CD4-positive, alpha-beta memory T cell (primary cell): Measurements from ENCODE around the gene RNF157. TPM values are rescaled to one million over a fixed set of nuclear protein-coding genes. Genes with fewer than 3 reads are reported as not detected.
"Not testable (repeated sequence)": the region's sequence is repeated elsewhere in the genome, so short reads cannot be mapped to it uniquely, and the experiment has no call there.

Experiments
- CTCF ChIA-PET: fragments of 350-600 bp; sonication (Branson Sonifier 250); formaldehyde crosslinking; loops from one replicate; lab custom pipeline; 2021; ENCODE audit warnings: inconsistent platforms; ENCODE audit not compliant: partially characterized antibody; lab: Charles Lee
- POLR2A ChIA-PET: fragments of 350-600 bp; sonication (Branson Sonifier 250); formaldehyde crosslinking; loops from one replicate; lab custom pipeline; 2021; ENCODE audit not compliant: partially characterized antibody; lab: Charles Lee
- DNase-seq, 5 donors: peaks; one replicate each; pipeline versions ENCODE4 v3.0.0 to v3.0.0-alpha.2; 2020 to 2022; ENCODE audit warnings: mixed read lengths in 1 of 5
- H3K27ac ChIP-seq: one replicate; pipeline ENCODE4 v1.7.0; 2013; ENCODE audit warnings: low read depth, low read length
- H3K27me3 ChIP-seq: 2 replicates; pipeline ENCODE4 v1.7.0; 2013; ENCODE audit warnings: mild to moderate bottlenecking, low read length, moderate library complexity; ENCODE audit not compliant: insufficient read depth
- H3K36me3 ChIP-seq: 2 replicates; pipeline ENCODE4 v1.7.0; 2013; ENCODE audit warnings: mild to moderate bottlenecking, low read length, moderate library complexity; ENCODE audit not compliant: insufficient read depth
- H3K4me1 ChIP-seq: 2 replicates; pipeline ENCODE4 v1.7.0; 2013; ENCODE audit warnings: mild to moderate bottlenecking, low read length, moderate library complexity; ENCODE audit not compliant: insufficient read depth
- H3K4me3 ChIP-seq, 2 donors: one replicate each; pipeline ENCODE4 v1.7.0; 2013; ENCODE audit warnings: low read length in 2 of 2, mild to moderate bottlenecking in 1 of 2
- H3K9me3 ChIP-seq, 2 donors: one replicate each; pipeline ENCODE4 v1.7.0; 2013; ENCODE audit warnings: low read length in 2 of 2, control low read depth in 1 of 2; ENCODE audit not compliant: control insufficient read depth in 1 of 2
- H3K27ac Mint-ChIP-seq, 7 donors: one replicate each; pipeline ENCODE4 v1.8.0; 2020 to 2021; ENCODE audit warnings: mixed read lengths in 7 of 7, mild to moderate bottlenecking in 6 of 7, inconsistent platforms in 3 of 7, moderate library complexity in 3 of 7
- H3K27me3 Mint-ChIP-seq, 2 donors: one replicate each; pipeline ENCODE4 v1.8.0; 2020 to 2021; ENCODE audit warnings: mixed read lengths in 2 of 2
- H3K36me3 Mint-ChIP-seq, 2 donors: one replicate each; pipeline ENCODE4 v1.8.0; 2020 to 2021; ENCODE audit warnings: mixed read lengths in 2 of 2, inconsistent platforms in 1 of 2, mild to moderate bottlenecking in 1 of 2
- H3K4me1 Mint-ChIP-seq, 4 donors: one replicate each; pipeline ENCODE4 v1.8.0; 2020 to 2021; ENCODE audit warnings: mixed read lengths in 4 of 4, mild to moderate bottlenecking in 1 of 4
- H3K4me3 Mint-ChIP-seq, 8 donors: one replicate each; pipeline ENCODE4 v1.8.0; 2020 to 2021; ENCODE audit warnings: mixed read lengths in 8 of 8, mild to moderate bottlenecking in 7 of 8, moderate library complexity in 6 of 8, inconsistent platforms in 3 of 8
- H3K9me3 Mint-ChIP-seq, 8 donors: one replicate each; pipeline ENCODE4 v1.8.0; 2020 to 2021; ENCODE audit warnings: mixed read lengths in 8 of 8, mild to moderate bottlenecking in 5 of 8, inconsistent platforms in 3 of 8, moderate library complexity in 1 of 8
- intact Hi-C: fragments of 100-400 bp; cut with micrococcal nuclease; formaldehyde crosslinking; loops from one replicate; pipeline ENCODE4 v1.15.1; 2023
- polyA plus RNA-seq, 2 donors: library from polyadenylated mRNA; unstranded; fragments of 300-500 nt; fragmentation: Illumina TruSeq; gene quantifications; one replicate each; pipeline ENCODE4 v1.2.3, GENCODE V29; 2021
- total RNA-seq, 2 experiments: library from RNA; stranded (reverse); gene quantifications; one replicate each; pipeline ENCODE4 v1.2.3, GENCODE V29; 2021

The RNF157 gene
- total and polyA plus RNA-seq, 4 experiments from 2014 or later: 4.0 to 22.5 (median 20.0) TPM

- peaks cover 57% of the 10 kb centered on the region for H3K4me1 ChIP-seq
- peaks cover 26 to 59% (median 45%) of the 10 kb centered on the region in 4 donors for H3K4me1 Mint-ChIP-seq
- DNase-seq: no peak
Measured at GRCh38 chr17:76254275-76254674, 14.0 kb upstream of the RNF157 start.

GRCh38 chr17:76253841-76254240 is 13.5 kb upstream of the RNF157 start:
- no peak overlapping the region for H3K4me3 ChIP-seq
- ChIA-PET POLR2A (interaction anchor here (1.1 to 19.8 kb wide), 2 partner anchors 14 to 150 kb away, joined by 3 to 620 read pairs; partner anchors contain the start of genes EXOC7 and UBALD2), CTCF (interaction anchor here (1.1 to 4.9 kb wide), 6 partner anchors 9 to 74 kb away, joined by 3 to 27 read pairs (median 6); partner anchors contain the start of gene UBALD2)
- Mint-ChIP-seq H3K27ac (peak overlapping the region; percentile 16 to 88 (median 77)), H3K4me3 (peak overlapping the region in 1 of 8 donors; percentile 50), H3K9me3 (peaks cover 0 to 4% (median under 1%) of the 10 kb centered on the region in 8 donors), H3K4me1 (peaks cover 26 to 59% (median 45%) of the 10 kb centered on the region in 4 donors), H3K36me3 (no peaks in the 10 kb centered on the region), H3K27me3 (no peaks in the 10 kb centered on the region)
- no peaks in the 10 kb centered on the region for H3K9me3 ChIP-seq
- intact Hi-C loops: no loop called here
- H3K27ac ChIP-seq: no peak overlapping the region
- no peaks in the 10 kb centered on the region for H3K27me3 ChIP-seq
- peaks cover 57% of the 10 kb centered on the region for H3K4me1 ChIP-seq
- H3K36me3 ChIP-seq: no peaks in the 10 kb centered on the region
- DNase-seq: no peak

More at GRCh38 chr17:76254275-76254674, 14.0 kb upstream of the RNF157 start:
- H3K9me3 ChIP-seq: no peaks in the 10 kb centered on the region
- H3K27ac ChIP-seq: no peak overlapping the region
- intact Hi-C loops: no loop called here
- ChIA-PET CTCF (interaction anchor here (1.0 to 4.9 kb wide), 7 partner anchors 9 to 75 kb away, joined by 3 to 27 read pairs (median 6); partner anchors contain the start of gene UBALD2), POLR2A (interaction anchor here (1.1 to 19.8 kb wide), 4 partner anchors 9 to 150 kb away, joined by 3 to 620 read pairs (median 21); partner anchors contain the start of genes EXOC7 and UBALD2)
- H3K4me3 Mint-ChIP-seq: peak overlapping the region in 1 of 8 donors; percentile 44
- no peaks in the 10 kb centered on the region for H3K27me3 Mint-ChIP-seq
- H3K36me3 Mint-ChIP-seq: no peaks in the 10 kb centered on the region
- H3K27ac Mint-ChIP-seq: peak overlapping the region; percentile 36 to 88 (median 77)
- peaks cover 0 to 4% (median under 1%) of the 10 kb centered on the region in 8 donors for H3K9me3 Mint-ChIP-seq
- no peak overlapping the region for H3K4me3 ChIP-seq
- H3K27me3 ChIP-seq: no peaks in the 10 kb centered on the region
- no peaks in the 10 kb centered on the region for H3K36me3 ChIP-seq

GRCh38 chr17:76252967-76253766 is 12.9 kb upstream of the RNF157 start:
- H3K9me3 ChIP-seq, H3K27me3 Mint-ChIP-seq, H3K36me3 Mint-ChIP-seq, H3K9me3 Mint-ChIP-seq, H3K27me3 ChIP-seq, intact Hi-C loops, H3K36me3 ChIP-seq, DNase-seq: not testable (repeated sequence)
- H3K27ac ChIP-seq: peak overlapping the region; percentile 51
- H3K4me3 ChIP-seq: peak overlapping the region in 1 of 2 donors; percentile 3
- ChIA-PET CTCF (interaction anchor here (1.4 to 4.9 kb wide), 5 partner anchors 10 to 74 kb away, joined by 3 to 27 read pairs (median 6); partner anchors contain the start of gene UBALD2), POLR2A (interaction anchor here (1.1 to 19.8 kb wide), 5 partner anchors 14 to 150 kb away, joined by 3 to 620 read pairs (median 5); partner anchors contain the start of genes EXOC7 and UBALD2)
- Mint-ChIP-seq H3K27ac (peak overlapping the region; percentile 82 to 97 (median 96)), H3K4me1 (peaks cover 29 to 64% (median 49%) of the 10 kb centered on the region in 4 donors), H3K4me3 (peak overlapping the region; percentile 69 to 89 (median 81))
- peaks cover 61% of the 10 kb centered on the region for H3K4me1 ChIP-seq

- peaks cover 31 to 71% (median 53%) of the 10 kb centered on the region in 4 donors for H3K4me1 Mint-ChIP-seq
- H3K27me3 ChIP-seq: no peaks in the 10 kb centered on the region
- H3K9me3 Mint-ChIP-seq: peaks cover 0 to 4% (median under 1%) of the 10 kb centered on the region in 8 donors
- peak overlapping the region; percentile 51 for H3K27ac ChIP-seq
- H3K4me3 Mint-ChIP-seq: peak overlapping the region; percentile 69 to 89 (median 81)
- ChIA-PET CTCF (interaction anchor here (0.6 to 4.9 kb wide), 7 partner anchors 11 to 71 kb away, joined by 3 to 27 read pairs (median 5); partner anchors contain the start of gene UBALD2), POLR2A (interaction anchor here (0.6 to 19.8 kb wide), 17 partner anchors 9 to 149 kb away, joined by 3 to 620 read pairs (median 5); partner anchors contain the start of genes EXOC7, RNF157 and UBALD2)
- H3K4me3 ChIP-seq: peak overlapping the region; percentile 3 to 5
- intact Hi-C loops: no loop called here
- no peaks in the 10 kb centered on the region for H3K27me3 Mint-ChIP-seq
- H3K27ac Mint-ChIP-seq: peak overlapping the region; percentile 82 to 97 (median 96)
- no peaks in the 10 kb centered on the region for H3K36me3 ChIP-seq
- H3K9me3 ChIP-seq: no peaks in the 10 kb centered on the region
- H3K36me3 Mint-ChIP-seq: no peaks in the 10 kb centered on the region
- H3K4me1 ChIP-seq: peaks cover 68% of the 10 kb centered on the region
- peak in 3 of 5 donors; percentile 55 to 57 (median 55) for DNase-seq
Measured at GRCh38 chr17:76252040-76252954, 12.0 kb upstream of the RNF157 start.

- H3K27ac Mint-ChIP-seq: peak overlapping the region; percentile 82 to 97 (median 96)
- H3K27me3 Mint-ChIP-seq: no peaks in the 10 kb centered on the region
- H3K4me1 Mint-ChIP-seq: peaks cover 31 to 73% (median 53%) of the 10 kb centered on the region in 4 donors
- Histone ChIP-seq H3K27ac (peak overlapping the region; percentile 51), H3K27me3 (no peaks in the 10 kb centered on the region), H3K9me3 (no peaks in the 10 kb centered on the region), H3K4me3 (peak overlapping the region; percentile 3 to 5), H3K4me1 (peaks cover 71% of the 10 kb centered on the region), H3K36me3 (no peaks in the 10 kb centered on the region)
- H3K9me3 Mint-ChIP-seq: peaks cover 0 to 2% (median 0%) of the 10 kb centered on the region in 8 donors
- intact Hi-C loops: no loop called here
- DNase-seq: no peak
- peak overlapping the region in 7 of 8 donors; percentile 69 to 89 (median 84) for H3K4me3 Mint-ChIP-seq
- CTCF ChIA-PET: interaction anchor here (0.6 to 4.9 kb wide), 8 partner anchors 12 to 71 kb away, joined by 3 to 27 read pairs (median 3); partner anchors contain the start of gene UBALD2
- POLR2A ChIA-PET: interaction anchor here (0.6 to 19.8 kb wide), 18 partner anchors 8 to 148 kb away, joined by 3 to 620 read pairs (median 5); partner anchors contain the start of genes EXOC7, RNF157 and UBALD2
- H3K36me3 Mint-ChIP-seq: no peaks in the 10 kb centered on the region
Measured at GRCh38 chr17:76251478-76252039, 11.3 kb upstream of the RNF157 start.

- Histone ChIP-seq H3K36me3 (no peaks in the 10 kb centered on the region), H3K4me3 (no peak overlapping the region), H3K27ac (no peak overlapping the region), H3K27me3 (no peaks in the 10 kb centered on the region), H3K9me3 (no peaks in the 10 kb centered on the region), H3K4me1 (peaks cover 71% of the 10 kb centered on the region)
- H3K27me3 Mint-ChIP-seq: no peaks in the 10 kb centered on the region
- POLR2A ChIA-PET: interaction anchor here (1.4 to 19.8 kb wide), 4 partner anchors 9 to 71 kb away, joined by 4 to 620 read pairs (median 13); partner anchors contain the start of genes RNF157 and UBALD2
- intact Hi-C loops: no loop called here
- H3K4me3 Mint-ChIP-seq: peak overlapping the region in 1 of 8 donors; percentile 22
- CTCF ChIA-PET: interaction anchor here (1.1 to 1.5 kb wide), 2 partner anchors 29 to 59 kb away, joined by 3 read pairs; no protein-coding TSS in a partner anchor
- peaks cover 33 to 71% (median 52%) of the 10 kb centered on the region in 4 donors for H3K4me1 Mint-ChIP-seq
- no peaks in the 10 kb centered on the region for H3K9me3 Mint-ChIP-seq
- peak overlapping the region in 1 of 7 donors; percentile 66 for H3K27ac Mint-ChIP-seq
- H3K36me3 Mint-ChIP-seq: no peaks in the 10 kb centered on the region
- DNase-seq: no peak
Measured at GRCh38 chr17:76250141-76250540, 9.8 kb upstream of the RNF157 start.
